WTC11 (cell line): Measurements from ENCODE around the gene RUVBL1. TPM values are rescaled to one million over a fixed set of nuclear protein-coding genes. Genes with fewer than 3 reads are reported as not detected.

Experiments used
- AFF4 ChIP-seq: sonication (generic); formaldehyde crosslinking; IDR thresholded peaks from 2 replicates; pipeline ENCODE4 v1.8.1; 2023; ENCODE audit warnings: mild to moderate bottlenecking, missing genetic modification reagents, borderline replicate concordance
- ARID4B ChIP-seq: sonication (generic); formaldehyde crosslinking; IDR thresholded peaks from 2 replicates; pipeline ENCODE4 v1.8.0; 2023; ENCODE audit warnings: missing genetic modification reagents, mild to moderate bottlenecking, borderline replicate concordance
- ATF3 ChIP-seq: sonication (generic); formaldehyde crosslinking; conservative IDR thresholded peaks from 2 replicates; pipeline ENCODE4 v1.8.1; 2022; ENCODE audit warnings: mild to moderate bottlenecking, missing genetic modification reagents
- CTCF ChIP-seq: fragments of 200-600 bp; IDR thresholded peaks from 2 replicates; pipeline ENCODE4 v1.8.0; 2022; ENCODE audit warnings: antibody characterized with exemption
- ETV6 ChIP-seq: sonication (generic); formaldehyde crosslinking; IDR thresholded peaks from 2 replicates; pipeline ENCODE4 v1.8.1; 2022; ENCODE audit warnings: mild to moderate bottlenecking, missing genetic modification reagents
- FOXP4 ChIP-seq: sonication (generic); formaldehyde crosslinking; IDR thresholded peaks from 2 replicates; pipeline ENCODE4 v1.8.0; 2022; ENCODE audit warnings: mild to moderate bottlenecking, missing genetic modification reagents
- JUN ChIP-seq: sonication (generic); formaldehyde crosslinking; IDR thresholded peaks from 2 replicates; pipeline ENCODE4 v1.8.0; 2023; ENCODE audit warnings: mild to moderate bottlenecking, missing genetic modification reagents
- MAX ChIP-seq: sonication (generic); formaldehyde crosslinking; IDR thresholded peaks from 2 replicates; pipeline ENCODE4 v1.8.0; 2022; ENCODE audit warnings: mild to moderate bottlenecking, missing genetic modification reagents
- MXD4 ChIP-seq: fragments of 250-450 bp; sonication (Bioruptor Pico); IDR thresholded peaks from 2 replicates; pipeline ENCODE4 v1.8.0; 2021; ENCODE audit warnings: mild to moderate bottlenecking, moderate library complexity, borderline replicate concordance
- NR3C1 ChIP-seq: sonication (generic); formaldehyde crosslinking; conservative IDR thresholded peaks from 2 replicates; pipeline ENCODE4 v1.8.1; 2023; ENCODE audit warnings: low read depth, mild to moderate bottlenecking, missing genetic modification reagents
- OVOL2 ChIP-seq: fragments of 250-450 bp; sonication (Bioruptor Pico); IDR thresholded peaks from 2 replicates; pipeline ENCODE4 v1.9.0; 2021; ENCODE audit warnings: mild to moderate bottlenecking, borderline replicate concordance
- SP1 ChIP-seq: sonication (generic); formaldehyde crosslinking; conservative IDR thresholded peaks from 2 replicates; pipeline ENCODE4 v1.8.1; 2022; ENCODE audit warnings: missing genetic modification reagents
- ZNF232 ChIP-seq: sonication (generic); formaldehyde crosslinking; IDR thresholded peaks from 2 replicates; pipeline ENCODE4 v1.8.0; 2022; ENCODE audit warnings: mild to moderate bottlenecking, missing genetic modification reagents
- ZNF317 ChIP-seq: sonication (generic); formaldehyde crosslinking; IDR thresholded peaks from 2 replicates; pipeline ENCODE4 v1.8.1; 2023; ENCODE audit warnings: low read depth, mild to moderate bottlenecking, moderate library complexity, missing genetic modification reagents, borderline replicate concordance
- ZNF396 ChIP-seq: fragments of 250-450 bp; sonication (Bioruptor Pico); IDR thresholded peaks from 2 replicates; pipeline ENCODE4 v1.8.0; 2021; ENCODE audit warnings: mild to moderate bottlenecking, moderate library complexity, borderline replicate concordance
- ZNF423 ChIP-seq: fragments of 250-450 bp; sonication (Bioruptor Pico); IDR thresholded peaks from 2 replicates; pipeline ENCODE4 v2.1.2; 2022; ENCODE audit warnings: mild to moderate bottlenecking, moderate library complexity
- ZNF532 ChIP-seq: fragments of 250-450 bp; sonication (Bioruptor Pico); IDR thresholded peaks from 2 replicates; pipeline ENCODE4 v1.9.0; 2021; ENCODE audit warnings: mild to moderate bottlenecking, borderline replicate concordance
- total RNA-seq: library from RNA; stranded (reverse); gene quantifications from 3 replicates; pipeline ENCODE4 v1.2.3, GENCODE V29; 2021

RUVBL1 gene
- total RNA-seq, 1 experiment from 2014 or later = 118 TPM

- TF ChIP-seq ARID4B (CRISPR knock-in tag) = no peak
- TF ChIP-seq SP1 = peak; percentile 86
- TF ChIP-seq MXD4 (CRISPR knock-in tag) = no peak
- TF ChIP-seq JUN (CRISPR knock-in tag) = no peak
- no peak for TF ChIP-seq ZNF396 (CRISPR knock-in tag)
- no peak for TF ChIP-seq FOXP4 (CRISPR knock-in tag)
- no peak for TF ChIP-seq ATF3 (CRISPR knock-in tag)
- no peak for TF ChIP-seq ZNF423 (CRISPR knock-in tag)
- TF ChIP-seq ZNF232 = peak; percentile 68; the same call in 1 of the 2 replicates
- no peak for TF ChIP-seq ZNF532 (CRISPR knock-in tag)
- no peak for TF ChIP-seq AFF4 (CRISPR knock-in tag)
- TF ChIP-seq OVOL2 = no peak
- TF ChIP-seq ZNF317 (CRISPR knock-in tag) = no peak
- TF ChIP-seq ETV6 (CRISPR knock-in tag) = peak; percentile 62; the same call in 1 of the 2 replicates
- TF ChIP-seq MAX = peak; percentile 87
- peak; percentile 84; the same call in 1 of the 2 replicates for TF ChIP-seq NR3C1
- no peak for TF ChIP-seq CTCF
Observed at GRCh38 chr3:128123538-128124368, at the start of gene RUVBL1 (continued).
